HG02678 (cell line): ENCODE results near the gene SCAPER.

Source experiments
- ATAC-seq: cut with Tn5 transposase; IDR thresholded peaks from one replicate; pipeline ENCODE4 v1.9.1; 2021; ENCODE audit warnings: mild to moderate bottlenecking, moderate library complexity; ENCODE audit not compliant: unreplicated experiment

Gene SCAPER

DNA sequence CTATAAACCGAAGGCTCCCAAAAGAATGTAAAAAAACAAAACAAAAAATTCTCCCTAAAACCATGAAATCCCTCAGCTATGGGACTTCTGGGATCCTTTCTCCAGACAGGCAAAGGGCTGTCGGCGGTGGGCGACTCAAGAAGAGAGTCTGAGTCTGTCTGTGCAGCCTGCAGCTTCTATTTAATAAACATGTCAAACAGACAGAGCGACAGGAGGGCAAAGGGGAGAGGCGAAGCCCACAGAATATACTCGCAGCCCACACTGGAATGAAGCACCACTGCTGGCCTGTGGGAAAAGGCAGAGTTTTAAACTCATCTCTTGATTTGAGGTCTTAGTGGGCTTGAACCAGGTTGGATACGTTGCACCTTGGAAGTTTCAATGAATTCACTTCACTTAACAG is 528.3 kb downstream of the SCAPER start:
- no peak for ATAC-seq

DNA sequence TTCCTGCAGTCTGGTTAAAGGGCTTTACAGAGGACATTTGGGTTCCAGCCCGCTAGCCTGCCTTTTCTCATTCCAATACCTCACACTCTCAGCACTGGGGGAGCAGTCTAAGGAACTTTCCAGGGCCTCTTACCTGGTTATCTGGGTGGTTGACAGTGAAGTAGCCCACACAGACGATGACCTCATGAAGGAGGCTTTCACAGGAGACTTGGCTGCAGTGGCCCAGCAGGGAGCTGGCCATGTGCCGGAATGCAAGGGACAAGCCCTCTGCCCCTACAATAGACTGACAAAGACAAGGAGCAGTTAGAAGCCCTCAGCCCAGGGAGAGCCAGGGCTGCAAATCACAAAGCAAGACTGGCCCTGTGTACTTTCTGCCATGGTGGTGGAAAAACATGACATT is 529.1 kb downstream of the SCAPER start:
- no peak for ATAC-seq

DNA sequence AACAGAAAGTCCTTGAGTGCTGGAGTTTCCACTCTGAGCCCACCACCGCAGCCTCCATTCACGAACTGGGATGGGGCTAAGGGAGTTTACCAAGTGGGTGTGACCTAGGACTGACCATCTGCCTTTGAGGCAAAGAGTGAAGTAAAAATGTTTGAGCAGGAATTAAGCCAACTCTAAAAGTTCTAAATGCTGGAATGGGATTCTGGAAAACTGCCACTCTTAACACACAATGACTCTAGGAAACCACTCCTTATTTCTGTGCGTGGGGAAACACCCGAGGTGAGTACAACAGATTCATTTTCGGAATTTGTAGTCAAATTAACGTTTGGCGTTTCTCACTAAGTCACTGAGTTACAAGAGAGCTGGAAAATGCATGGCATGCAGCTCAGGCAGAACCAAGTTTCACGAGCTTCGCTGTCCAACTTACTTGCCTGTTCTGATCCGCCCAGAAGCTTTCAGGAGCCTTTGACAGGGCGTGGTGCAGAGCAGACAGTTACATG is 537.0 kb downstream of the SCAPER start:
- no peak for ATAC-seq

DNA sequence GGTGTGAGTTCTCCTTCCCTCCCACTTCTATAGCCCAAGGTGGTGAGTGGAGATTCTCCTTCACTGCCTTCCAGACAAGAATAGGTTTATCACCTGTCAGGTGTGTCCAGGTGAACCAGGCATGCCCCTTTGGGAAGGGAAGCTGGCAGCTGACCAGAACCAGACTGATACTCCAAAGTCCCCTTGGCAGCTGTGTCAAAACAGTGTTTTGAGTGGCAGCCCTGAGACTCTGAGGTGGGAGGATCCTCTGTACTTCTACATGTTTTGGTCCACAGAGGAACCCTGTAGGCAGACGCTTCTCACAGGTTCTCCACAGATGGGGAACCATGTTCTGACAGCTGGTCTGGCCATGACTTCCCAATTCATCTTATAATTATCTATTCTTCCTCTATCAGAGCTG is 538.4 kb downstream of the SCAPER start:
- ATAC-seq: no peak

DNA sequence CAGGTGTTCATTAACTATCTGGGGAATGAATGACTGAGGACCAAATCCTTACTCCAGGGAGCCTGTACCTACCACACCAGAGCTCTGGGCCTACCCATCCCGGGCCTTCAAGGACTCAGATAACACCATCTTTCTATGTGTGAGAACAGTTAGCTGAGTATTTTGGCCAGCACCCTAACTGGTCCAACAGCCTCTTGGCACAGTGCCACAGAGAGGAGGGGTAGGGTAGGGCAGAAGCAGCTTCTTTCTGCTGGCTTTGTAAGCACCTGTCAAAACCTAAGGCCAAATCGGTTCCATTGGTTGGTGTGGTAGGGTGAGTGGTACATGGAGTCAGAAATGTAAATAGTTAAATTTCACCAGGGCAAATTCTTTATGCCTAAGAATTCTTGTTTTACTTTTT is 541.9 kb downstream of the SCAPER start:
- no peak for ATAC-seq

DNA sequence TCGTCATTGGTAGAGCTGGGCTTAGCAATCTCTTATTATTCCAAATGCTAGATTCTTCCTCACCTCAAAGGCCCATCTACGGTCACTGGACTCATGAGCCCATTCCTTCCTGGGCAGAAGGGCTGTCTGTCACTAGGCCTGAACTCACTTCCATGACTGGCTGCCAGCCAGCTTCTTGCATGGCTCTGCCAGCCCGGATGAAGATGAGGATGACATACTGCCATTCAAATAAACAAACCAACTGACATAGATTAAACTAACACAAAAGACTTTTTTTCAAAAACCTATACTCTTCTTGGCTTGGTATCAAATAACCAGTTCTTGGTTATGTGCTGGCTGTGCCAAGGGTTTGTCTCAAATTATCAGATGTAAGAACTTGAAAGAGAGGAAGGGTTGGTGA is 544.7 kb downstream of the SCAPER start:
- ATAC-seq: no peak

DNA sequence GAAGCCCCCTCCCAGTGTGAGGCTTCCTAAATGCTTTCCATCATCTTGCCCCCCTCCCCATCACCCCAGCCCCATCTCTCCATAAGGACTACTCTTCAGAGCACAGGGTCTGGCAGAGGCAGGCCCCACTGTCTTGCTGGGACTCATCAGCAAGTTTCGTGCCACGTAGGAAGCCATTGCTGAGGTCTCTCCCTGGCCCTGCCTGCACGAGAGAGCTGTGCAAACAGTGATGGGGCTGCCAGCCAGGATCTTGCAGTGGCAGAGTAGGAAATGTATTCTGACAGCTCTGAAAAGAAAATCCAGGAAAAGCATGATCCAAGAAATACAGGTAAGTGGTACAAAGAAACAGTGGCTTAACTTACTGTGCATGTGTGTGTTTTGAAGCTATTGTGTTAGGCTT is 546.0 kb downstream of the SCAPER start:
- ATAC-seq: no peak

DNA sequence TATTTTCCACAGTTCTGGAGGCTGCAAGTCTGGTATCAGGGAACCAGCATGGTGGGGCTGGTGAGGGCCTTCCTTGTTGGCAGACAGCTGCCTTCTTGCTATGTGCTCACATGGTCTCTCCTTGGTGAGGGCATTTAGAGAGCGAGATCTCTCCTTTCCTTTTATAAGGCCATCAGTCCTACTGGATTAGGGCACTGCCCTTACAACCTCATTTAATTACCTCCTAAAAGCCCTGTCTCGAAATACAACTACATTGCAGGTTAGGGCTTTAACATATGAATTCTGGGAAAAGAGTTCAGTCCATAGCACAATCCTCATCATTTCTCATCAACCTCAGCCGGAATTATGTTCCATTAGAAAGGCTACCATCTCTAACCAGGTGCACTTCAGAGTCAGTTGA is 546.7 kb downstream of the SCAPER start:
- ATAC-seq: no peak

DNA sequence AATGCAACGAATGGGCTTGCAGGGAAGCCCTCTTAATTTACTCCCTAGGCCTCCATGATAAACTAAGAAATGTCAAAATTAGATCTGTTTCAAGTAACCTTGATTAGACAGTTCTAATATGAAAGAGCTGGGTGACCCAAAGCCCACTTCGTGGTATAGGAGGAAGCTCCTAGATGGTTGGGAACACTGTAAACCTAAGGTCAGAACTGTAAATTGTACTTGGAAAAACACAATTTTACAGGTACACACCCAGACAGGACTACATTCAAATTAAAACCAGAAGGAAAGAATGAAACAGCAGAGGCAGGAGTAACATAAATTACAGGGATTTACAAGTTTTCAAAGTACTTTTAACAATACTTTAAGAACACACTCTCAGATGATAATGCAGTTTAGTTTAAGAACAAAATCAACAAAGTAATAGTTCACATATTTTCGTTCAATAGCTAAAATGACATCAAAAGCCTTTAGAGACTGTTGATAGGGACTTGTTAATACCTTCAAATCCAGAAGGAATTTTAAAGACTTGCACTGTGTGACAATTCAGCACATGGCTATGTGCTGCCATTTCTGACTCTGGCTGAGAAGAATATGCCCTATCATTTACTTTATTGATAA is 550.2 kb downstream of the SCAPER start:
- ATAC-seq: no peak

DNA sequence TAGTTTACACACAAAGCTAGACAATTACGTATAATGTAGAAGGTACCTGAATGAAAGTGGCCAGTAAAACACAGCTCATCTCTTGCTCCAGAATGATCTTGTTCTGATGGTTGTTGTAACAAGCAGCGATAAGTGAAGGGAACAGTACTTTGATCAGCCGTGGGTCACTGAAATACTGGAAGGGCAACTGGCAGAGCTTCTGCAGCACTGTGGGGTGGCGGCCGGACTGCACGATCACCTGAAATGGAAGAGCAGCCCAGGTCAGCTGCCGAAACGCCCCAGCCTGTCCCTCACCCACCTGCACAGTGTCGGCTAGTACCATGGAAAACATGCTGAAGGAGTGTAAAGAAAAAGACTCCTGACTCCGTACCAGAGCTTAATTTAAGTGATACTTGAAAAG is 551.2 kb downstream of the SCAPER start:
- ATAC-seq: no peak

DNA sequence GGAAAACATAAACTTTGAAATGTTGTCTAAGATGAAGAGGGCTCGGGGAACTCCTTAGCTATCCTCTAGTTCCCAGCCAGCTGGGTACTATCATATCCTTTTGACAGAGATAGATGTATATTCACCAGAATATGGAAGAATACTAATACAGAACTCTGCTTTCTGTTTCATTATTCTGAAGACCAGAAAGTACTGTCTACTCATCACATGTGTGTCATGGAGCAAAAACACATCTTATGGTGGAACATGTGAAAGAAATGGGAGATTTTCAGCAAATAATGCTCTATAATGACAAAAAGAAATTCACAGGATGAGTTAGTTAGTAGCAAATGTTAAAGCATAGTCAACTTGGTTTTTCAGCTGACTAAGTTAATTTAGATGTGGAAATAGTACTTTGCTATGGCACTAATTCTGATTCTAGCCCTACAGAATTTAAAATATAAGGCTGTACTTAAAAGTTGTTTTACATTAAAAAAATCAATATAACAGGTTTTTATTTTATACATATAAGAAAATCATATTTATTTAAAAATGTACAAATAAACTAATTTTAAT is 552.0 kb downstream of the SCAPER start:
- no peak for ATAC-seq

DNA sequence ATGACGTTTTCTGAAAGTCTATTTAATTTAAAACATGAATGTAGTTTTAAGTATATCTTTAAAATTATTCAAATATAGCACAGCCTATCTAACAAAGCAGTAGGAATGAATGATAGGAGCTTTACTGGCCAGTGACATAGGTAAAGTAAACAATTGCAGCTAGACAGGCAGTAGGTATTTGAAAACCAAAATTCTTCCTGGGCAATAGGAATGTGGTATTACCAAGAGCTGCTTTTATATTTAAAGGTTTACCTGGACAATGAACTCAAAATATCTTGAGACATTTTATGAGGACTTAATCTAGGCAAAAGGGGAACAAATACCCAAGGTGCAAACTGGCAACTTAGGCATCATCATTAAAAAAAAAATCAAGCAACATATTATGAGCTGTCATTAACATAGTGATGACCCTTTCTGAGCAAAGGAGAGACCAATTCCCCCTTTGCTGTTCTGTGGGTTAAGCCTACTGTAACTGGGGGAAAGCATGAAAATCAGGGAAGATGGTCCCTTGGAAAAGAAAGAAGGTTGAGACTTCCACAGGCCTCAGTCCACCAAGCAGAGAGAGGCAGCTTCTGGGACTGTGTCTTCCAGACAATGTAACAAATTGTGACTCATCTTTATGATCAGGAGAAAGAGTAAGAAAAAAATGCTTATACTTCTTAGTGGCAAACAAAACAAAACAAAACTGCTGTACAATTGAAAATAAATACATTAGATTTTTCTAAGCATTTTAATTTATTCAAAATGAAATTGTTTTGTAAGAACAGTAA is 555.7 kb downstream of the SCAPER start:
- ATAC-seq: no peak

DNA sequence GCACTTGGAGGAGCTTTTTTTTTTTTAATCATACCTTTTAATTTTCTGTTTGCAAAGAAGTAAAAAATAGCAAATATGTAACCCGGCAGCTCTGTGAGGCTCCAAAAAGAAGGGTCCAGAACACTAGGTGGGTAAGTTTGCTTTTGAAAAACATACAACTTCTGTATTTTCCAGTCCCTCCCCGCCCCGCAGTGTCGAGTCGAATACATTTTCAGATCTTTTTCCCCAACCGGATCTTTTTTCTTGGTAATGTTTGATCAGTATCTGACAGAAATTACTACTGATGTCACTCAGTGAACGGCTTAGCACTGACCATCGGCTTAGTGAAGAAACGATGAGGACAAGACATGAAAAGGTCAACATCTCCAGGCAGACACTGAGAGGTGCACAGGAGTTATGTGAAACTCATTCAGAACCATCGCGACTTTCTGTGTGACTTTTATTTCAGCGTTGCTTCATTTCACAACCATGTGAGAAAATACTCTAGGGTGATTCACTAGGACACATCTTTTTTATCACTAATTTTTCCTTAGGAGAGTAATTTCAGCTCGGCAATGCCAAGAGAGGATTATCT is 557.6 kb downstream of the SCAPER start:
- no peak for ATAC-seq

DNA sequence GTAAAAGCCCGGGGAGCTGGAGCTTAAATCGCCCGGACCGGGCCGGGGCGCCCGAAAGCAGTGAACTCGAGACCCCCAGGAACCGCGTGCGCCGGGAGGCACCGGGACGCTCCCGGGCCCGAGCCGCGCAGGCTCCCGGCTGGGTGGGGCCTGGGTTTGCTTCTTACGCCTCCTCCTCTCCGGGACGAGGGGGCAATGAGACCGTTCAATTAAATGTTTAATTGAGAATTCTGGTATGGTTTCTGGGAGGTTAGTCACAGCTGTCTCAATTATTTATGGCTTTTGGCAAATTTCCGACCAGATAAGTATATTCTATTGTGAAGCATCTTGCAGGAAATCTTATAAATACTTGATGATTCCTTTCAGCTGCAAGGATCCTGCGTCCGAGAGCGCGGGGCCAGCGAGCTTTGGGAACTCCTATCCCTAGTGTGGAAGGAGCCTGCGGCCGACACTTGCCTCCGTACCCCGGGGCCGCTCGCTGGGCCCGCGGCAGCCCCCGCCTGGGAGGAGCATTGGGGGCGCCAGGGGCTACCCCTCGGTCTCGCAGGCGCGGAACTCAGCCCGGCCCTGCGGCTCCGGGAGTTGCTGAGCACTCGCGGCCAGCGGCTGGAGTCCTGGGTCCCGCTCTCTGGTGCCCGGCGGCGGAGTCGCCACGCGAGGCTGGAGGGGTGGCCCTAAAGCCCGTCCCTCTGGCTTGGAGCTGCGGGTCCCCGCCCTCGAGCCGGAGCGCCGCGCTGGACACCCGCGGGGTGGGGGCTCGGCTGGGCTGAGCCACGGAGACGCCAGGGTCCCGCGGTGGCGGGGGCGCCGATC is 558.3 kb downstream of the SCAPER start:
- no peak for ATAC-seq

DNA sequence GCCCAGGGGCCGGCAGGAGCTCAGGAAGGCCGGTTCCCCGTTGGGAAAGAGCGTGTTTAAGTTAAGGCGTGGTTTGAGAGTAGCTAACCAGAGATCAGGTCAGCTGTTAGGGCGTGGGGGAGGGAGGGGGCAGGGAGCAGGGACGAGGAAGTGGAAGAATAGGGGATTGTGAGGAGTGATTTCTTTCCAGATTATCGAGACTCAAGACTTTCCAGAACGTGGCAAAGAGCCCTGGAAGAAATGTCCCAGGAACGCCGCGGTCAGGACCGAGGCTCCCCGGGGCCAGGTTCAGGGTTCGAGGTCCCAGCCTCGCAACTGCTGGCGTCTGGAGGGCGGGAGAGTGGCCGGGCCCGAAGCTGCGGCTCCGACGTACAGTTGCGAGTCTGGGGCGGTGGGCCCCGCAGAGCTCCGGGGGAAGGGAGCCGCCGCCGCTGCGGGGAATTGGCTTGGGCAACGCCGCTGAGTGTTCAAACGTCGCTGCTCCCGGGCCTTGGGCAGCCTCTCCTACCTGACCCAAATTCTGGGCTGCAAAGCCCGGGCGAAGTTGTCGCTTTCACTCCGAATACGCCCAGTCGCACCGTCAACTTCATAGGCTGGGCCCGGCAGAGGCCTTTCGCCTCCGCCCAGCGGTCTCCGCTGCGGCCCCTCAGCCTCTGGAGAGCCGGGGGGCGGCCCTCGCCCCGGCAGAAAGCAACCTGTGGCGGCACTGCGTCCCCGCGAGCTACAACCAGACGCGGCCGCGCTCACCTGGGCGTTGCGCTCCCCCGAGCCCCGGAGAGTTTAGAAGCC is 559.1 kb downstream of the SCAPER start:
- ATAC-seq: no peak

DNA sequence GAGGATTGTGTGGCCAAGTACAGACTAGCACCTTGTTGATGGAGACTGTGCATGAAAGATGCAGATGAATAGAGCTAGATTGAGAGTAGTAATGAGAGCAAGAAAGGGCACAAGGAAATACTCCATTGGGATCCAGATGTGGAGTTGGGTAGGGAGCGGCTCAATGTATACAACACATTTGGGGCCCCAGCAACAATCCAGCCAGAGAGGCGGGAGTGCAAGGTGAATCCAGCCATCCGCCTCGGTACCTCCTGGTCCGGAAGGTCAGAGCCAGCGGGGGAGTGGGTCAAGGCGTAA is 559.6 kb downstream of the SCAPER start:
- no peak for ATAC-seq

DNA sequence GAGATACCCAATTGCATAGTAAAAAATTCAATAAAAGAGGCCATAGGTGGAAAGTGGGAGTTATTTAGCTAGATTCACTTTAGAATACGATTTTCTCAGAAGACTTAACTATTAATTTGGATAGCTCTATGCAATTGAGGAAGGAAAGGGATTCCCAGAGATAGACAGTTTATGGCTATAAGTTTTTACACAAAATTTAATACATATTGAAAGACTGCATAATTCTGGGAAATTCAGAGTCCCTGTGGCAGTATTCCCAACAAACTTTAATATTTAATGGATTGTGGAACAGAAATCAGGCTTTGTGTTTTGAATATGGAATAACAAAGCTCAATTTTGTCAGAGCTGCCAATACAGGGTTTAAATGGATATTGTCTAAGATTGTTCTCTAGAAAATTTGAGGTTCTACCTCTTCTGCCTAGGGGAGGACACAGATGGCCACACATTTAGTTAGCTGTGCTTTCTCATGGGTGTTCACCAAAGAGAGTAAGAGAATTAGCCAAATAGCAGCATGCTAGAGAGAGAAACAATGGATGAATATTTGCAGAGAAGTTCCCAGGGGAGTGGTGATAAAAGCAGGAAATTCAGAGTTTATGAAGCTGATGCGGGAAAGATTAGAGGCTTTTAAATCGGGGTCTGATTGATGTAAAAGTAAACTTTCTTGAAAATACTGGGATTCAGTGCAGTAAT is 560.1 kb downstream of the SCAPER start:
- ATAC-seq: no peak

DNA sequence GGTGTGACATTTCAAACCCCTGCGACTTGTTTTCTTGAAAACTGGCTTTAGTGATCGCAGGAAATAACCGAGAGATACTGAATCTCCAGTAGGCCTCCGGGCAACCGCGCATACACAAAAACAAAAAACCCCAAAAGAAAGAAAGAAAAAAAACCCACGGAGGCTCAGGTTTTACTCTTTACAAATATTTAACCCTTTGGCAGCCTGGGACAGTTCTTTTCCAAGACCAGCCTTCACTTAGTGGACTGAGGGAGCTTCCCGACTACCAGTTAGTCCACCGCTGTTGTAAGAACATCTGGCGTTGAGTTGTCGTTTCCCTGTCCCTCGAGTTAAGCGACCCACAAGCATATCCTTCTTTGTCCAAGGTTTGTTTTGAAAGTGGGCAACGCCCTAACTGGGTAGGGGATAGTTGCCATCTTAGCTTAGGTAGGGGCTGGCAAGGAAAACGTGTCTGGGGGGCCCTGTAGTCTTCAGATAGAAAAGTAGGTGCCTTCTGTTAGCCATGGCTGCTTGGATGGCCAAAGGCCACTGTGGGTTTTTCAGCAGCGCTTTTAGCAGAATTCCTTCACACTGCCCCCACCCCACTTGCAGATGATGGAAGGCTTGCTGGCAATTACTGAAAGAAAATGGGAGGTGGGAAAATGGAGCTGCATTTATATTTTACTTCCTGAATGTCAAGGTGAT is 561.7 kb downstream of the SCAPER start:
- no peak for ATAC-seq
